GM12873 (cell line): ENCODE measurements around the gene ZP2.

ENCODE experiments used
- TF ChIP-seq, protein P1 (sequence below): IDR thresholded peaks from 2 replicates; pipeline ENCODE4 v1.5.1; 2012; ENCODE audit warnings: low read depth, mild to moderate bottlenecking, moderate library complexity, low read length, control low read depth; ENCODE audit not compliant: insufficient read depth; ENCODE audit errors: missing control alignments

Gene ZP2

DNA sequence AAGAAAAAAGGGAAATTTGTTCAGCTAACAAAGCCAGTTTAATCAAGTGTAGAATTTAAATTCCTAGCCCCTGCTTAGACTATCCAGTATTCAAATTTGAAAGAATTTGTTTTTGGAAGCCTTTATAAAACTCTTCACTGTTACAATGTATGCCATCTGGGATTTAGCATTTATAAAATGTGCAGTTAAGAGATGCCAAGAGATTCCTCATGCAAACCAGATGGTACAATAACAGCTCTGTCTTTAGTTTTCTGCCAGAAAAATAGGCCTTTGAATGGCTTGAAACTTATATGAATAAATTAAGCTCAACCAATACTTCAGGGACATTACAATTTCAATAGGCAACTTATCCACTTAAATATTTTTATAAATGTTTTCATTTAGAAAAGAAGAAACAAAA lies 15.4 kb upstream of the ZP2 start:
- TF ChIP-seq, protein P1, sequence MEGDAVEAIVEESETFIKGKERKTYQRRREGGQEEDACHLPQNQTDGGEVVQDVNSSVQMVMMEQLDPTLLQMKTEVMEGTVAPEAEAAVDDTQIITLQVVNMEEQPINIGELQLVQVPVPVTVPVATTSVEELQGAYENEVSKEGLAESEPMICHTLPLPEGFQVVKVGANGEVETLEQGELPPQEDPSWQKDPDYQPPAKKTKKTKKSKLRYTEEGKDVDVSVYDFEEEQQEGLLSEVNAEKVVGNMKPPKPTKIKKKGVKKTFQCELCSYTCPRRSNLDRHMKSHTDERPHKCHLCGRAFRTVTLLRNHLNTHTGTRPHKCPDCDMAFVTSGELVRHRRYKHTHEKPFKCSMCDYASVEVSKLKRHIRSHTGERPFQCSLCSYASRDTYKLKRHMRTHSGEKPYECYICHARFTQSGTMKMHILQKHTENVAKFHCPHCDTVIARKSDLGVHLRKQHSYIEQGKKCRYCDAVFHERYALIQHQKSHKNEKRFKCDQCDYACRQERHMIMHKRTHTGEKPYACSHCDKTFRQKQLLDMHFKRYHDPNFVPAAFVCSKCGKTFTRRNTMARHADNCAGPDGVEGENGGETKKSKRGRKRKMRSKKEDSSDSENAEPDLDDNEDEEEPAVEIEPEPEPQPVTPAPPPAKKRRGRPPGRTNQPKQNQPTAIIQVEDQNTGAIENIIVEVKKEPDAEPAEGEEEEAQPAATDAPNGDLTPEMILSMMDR: no peak

DNA sequence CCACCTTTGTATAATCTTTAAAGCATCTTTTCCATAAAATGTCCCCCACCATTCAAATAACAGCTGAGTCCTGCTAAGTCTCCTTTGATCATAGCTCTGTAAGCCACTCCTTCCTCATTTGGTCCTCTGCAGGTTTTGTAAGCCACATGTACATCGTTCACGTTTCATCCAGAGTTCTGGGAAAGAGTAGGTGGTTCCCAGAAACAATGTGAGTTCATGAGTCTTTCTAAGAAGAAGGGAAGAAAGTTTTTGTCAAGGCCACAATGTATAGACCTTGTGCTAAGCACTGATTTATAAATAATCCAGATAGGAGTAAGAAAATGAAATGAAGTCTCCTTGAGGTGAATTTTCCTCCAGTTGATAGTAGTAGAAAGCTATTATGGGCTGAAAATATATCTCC lies 13.4 kb upstream of the ZP2 start:
- TF ChIP-seq, protein P1: no peak

DNA sequence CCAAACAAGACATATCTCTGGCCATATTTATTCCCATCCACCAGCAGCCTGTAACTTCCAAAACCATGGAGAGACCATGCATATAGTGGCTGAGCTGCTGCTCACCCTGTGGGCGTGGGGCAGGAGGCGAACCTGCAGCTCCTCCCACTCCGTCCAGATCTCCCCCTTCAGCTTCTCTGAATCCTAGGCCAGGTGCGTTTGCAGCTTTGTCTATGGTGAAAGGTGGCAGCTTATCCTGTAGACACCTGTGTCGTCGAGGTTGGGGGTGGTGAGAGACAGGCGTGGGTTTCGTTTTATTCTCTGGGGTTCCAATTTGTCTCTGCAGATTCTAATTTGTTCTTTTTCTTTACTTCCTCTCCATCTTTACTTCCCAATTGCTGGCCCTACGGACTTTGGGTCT lies 12.4 kb upstream of the ZP2 start:
- TF ChIP-seq, protein P1: no peak

DNA sequence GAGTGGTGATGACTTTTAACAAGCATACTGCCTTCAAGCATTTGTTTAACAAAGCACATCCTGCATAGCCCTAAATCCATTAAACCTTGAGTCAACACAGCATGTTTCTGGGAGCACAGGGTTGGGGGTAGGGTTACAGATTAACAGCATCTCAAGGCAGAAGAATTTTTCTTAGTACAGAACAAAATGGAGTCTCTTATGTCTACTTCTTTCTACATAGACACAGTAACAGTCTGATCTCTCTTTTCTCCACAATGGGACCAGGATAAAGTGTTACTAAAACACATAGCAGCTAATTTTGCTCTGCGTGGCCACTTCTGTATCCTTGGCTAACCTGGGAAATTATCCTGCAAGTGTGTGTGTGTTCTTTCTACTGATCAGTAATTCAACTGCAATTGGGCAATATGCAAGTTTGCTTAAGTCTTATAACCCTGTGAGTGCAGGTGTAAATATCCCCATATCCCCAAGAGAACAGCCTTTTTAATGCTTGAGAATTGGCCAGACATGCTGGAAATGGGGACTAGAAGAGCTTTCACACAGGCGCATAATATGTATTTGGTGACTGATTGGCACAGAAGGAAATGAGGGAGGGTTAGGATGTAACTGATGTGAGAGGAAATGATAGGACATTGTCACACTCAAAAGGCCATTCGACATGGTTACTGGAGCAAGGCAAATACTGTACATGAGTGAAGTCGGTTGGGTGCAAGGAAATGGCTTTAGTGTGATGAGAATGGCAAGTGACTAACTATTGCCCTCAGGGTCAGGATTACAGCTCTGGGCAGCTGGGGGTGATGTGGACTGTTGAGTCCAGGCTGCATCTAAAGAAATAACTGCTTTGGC lies 11.3 kb upstream of the ZP2 start:
- TF ChIP-seq, protein P1: no peak

DNA sequence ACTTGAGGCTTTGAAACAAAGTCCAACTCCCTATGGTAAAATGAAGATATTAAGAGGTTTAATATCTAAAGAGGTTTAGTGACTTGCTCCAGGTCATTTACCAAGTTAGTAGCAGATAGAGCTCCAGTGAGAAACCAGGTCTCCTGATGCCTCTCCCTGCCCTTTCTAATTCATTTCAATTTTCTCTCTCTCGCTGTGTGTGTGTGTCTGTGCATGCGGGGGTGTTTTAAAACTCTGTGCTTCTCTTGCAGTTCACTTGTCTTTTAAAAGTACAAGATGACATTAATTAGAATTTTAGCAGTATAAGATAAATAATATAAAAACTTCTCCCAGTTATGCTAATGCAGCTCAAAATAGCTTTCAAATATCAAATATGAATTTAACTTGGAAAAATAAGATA lies 8.2 kb upstream of the ZP2 start:
- TF ChIP-seq, protein P1: no peak

DNA sequence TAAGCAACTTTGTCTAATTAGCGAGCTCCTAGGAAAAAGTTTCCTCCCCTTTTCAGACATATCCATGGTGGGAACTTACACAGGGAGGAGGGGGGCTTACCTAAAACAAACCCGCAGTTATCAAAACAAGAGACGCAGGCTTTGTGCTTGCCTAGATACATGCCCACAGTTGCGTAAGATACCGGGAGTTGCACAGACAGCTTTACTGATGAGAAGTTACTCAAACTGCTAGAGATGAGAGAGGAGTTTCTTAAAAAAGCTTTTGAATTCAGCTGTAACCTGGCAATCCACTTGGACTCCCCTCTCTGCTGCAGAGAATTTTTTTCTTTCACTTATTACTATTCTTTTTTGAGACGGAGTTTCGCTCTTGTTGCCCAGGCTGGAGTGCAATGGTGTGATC lies 6.8 kb upstream of the ZP2 start:
- TF ChIP-seq, protein P1: no peak

DNA sequence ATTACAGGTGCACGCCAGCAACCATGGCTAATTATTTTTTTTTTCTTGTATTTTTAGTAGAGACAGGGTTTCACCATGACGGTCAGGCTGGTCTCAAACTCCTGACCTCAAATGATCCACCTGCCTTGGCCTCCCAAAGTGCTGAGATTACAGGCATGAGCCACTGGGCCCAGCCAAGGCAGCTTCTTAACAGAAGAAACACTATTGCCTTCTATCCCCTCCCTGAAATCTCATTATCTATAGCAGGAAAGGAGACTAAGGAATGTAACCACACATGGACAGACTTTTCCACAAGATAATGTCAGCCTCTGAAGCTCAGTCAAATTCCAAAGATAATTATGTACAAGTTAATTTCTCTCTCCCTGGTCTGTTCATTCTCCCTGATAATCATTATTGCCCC lies 5.7 kb upstream of the ZP2 start:
- TF ChIP-seq, protein P1: no peak
